ENCODE results near the gene OPN3. TPM values are rescaled to one million over a fixed set of nuclear protein-coding genes. Genes with fewer than 3 reads are reported as not detected.

The OPN3 gene
- total and polyA plus RNA-seq, 9 of the 15 experiments (the other 6 are each of a cell fraction or from before 2014, with no cell fraction given) = 4.2 to 34.6 (median 17.0) TPM

- TF ChIP-seq ARHGAP35 (IDR thresholded peaks at IDR 0.05; ENCODE audit: partially characterized antibody) (no peak), POLR2B (IDR thresholded peaks at IDR 0.05; ENCODE audit: low read depth, partially characterized antibody) (no peak), TEAD4 (IDR thresholded peaks at IDR 0.05; ENCODE audit: low read length) (peak; percentile 76), TEAD4 (CRISPR knock-in tag; IDR thresholded peaks at IDR 0.05; ENCODE audit: borderline replicate concordance) (no peak), TFE3 (CRISPR knock-in tag; IDR thresholded peaks at IDR 0.05) (no peak), CREB5 (CRISPR knock-in tag; IDR thresholded peaks at IDR 0.05) (no peak), SOX6 (IDR thresholded peaks at IDR 0.05) (peak; percentile 97), SIN3B (IDR thresholded peaks at IDR 0.05; ENCODE audit: low read depth) (no peak), SIN3A (IDR thresholded peaks at IDR 0.05; ENCODE audit: borderline replicate concordance in 2 of 2, control insufficient read depth in 1 of 2, low read depth in 2 of 2, low read length in 2 of 2) (no peak), ZFPM2 (CRISPR knock-in tag; IDR thresholded peaks at IDR 0.05) (no peak), HMG20A (CRISPR knock-in tag; conservative IDR thresholded peaks at IDR 0.05) (no peak), ETV6 (IDR thresholded peaks at IDR 0.05; ENCODE audit: borderline replicate concordance in 1 of 2, low read depth in 2 of 2, low read length in 1 of 2) (0 out of 4 replicates have a peak, but pooled peaks of 1 of the 2 experiments have one; percentile 18), ETV6 (CRISPR knock-in tag; IDR thresholded peaks at IDR 0.05; ENCODE audit: borderline replicate concordance) (no peak), MTA1 (IDR thresholded peaks at IDR 0.05; ENCODE audit: borderline replicate concordance) (peak; percentile 37; the same call in 1 of the 2 replicates), HNRNPL (IDR thresholded peaks at IDR 0.05; ENCODE audit: low read depth, low read length) (no peak), BRF2 (IDR thresholded peaks at IDR 0.05; ENCODE audit: borderline replicate concordance, insufficient read depth, insufficient read length) (no peak), NONO (IDR thresholded peaks at IDR 0.05; ENCODE audit: low read depth in 2 of 2, low read length in 1 of 2) (peak in 1 of 2 experiments; percentile 46; a peak in 1 of 4 replicates), RBM15 (IDR thresholded peaks at IDR 0.05; ENCODE audit: insufficient read depth, low read length) (no peak), GMEB1 (CRISPR knock-in tag; IDR thresholded peaks at IDR 0.05) (no peak), PHB (CRISPR knock-in tag; IDR thresholded peaks at IDR 0.05) (no peak), ZBTB1 (CRISPR knock-in tag; IDR thresholded peaks at IDR 0.05; ENCODE audit: borderline replicate concordance, low read depth) (no peak), HIVEP1 (CRISPR knock-in tag; IDR thresholded peaks at IDR 0.05) (no peak), PTRF (tag; IDR thresholded peaks at IDR 0.05) (no peak)
Observed at GRCh38 chr1:241610056-241610815, 29.9 kb downstream of the OPN3 start (continued).
